ENCODE measurements around the gene PTPRR.
A peak's percentile ranks its signal among the peaks of the same experiment; 100 is the strongest.

The PTPRR gene

DNA sequence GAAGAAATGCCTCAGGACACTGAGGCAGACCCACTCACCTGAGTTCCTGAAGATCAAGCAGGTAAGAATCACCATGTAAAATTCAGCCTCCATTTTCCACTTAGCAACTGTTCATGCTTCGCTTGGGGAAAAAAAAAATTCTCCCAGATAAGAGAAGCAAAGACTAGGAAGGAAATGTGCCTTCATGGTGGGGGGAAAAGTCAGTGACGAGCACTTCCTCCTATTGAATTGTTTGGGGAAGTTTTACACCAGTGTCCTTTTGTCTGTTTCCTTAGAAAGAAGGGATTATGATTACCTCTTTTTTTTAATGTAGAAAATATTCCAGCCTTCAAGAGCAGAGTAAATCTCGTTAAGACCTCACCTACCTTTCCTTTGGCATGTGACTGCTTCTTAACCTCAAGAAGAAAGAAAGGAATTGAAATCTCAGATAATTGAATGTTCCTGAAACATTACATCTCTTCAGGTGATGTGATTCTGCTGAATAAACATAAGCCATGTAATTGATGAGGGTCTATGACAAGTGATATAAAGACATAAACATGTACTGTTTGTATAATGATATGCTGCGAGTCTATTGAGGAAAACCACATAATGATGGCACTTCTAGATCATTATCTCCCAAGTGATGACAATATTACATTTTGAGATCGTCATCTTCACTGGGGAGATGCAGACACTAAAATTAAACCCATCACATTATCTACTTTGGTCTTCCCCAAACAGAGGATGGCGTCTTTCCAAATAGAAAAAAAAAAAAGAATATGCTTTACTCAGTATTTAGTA, 283.0 kb downstream of the PTPRR start, which contains the start of gene PTPRB:
Gene PTPRB (minus strand): TSS at position 127 of the 783 bp plus-strand sequence. CDS start 34 bp downstream, at position 93.
- no peak for DNase-seq

DNA sequence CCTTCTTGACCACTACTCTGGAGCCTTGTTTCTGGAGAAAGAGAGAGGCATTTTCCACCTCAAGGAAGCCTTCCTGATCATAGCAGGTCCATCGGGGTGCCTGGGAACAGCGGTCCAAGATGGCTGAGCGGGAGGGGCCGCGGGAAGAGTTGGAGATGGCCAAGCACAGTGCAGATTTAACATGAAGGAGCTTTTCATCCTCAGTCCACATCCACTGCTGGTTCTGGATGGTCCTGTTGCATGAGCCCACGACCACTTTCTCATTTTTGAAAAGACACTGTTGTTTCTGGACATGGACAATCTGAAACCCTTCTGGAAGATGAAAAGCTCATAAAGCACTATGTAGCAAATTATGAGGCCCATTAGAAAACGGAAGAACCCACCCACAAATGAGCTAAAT, 284.8 kb downstream of the PTPRR start:
- no peak for DNase-seq

DNA sequence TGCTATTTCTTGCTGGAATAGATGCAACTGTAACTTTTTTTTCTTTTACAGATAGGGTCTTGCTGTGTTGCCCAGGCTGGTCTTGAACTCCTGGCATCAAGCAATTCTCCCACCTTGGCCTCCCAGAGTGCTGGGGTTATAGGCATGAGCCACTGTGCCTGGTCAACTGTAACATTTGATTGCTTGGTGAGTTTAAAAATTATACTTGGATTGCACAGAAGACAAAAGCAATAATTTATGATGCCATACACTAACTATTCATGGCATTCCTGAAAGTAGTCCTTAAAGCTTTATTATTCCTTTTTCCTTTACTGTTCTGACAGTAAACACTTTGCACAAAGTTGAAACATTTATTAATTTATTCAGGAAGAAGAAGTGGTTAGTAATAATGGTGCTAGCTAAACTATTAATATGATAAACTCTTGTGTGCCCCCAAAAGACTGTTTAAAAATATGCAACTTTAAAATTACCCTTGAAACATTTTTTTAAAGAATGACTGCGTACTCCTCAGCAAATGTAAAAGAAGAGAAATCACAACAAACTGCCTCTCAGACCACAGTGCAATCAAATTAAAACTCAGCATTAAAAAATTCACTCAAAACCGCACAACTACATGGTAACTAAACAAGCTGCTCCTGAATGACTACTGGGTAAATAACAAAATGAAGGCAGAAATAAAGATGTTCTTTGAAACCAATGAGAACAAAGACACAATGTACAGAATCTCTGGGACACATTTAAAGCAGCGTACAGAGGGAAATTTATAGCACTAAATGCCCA, 291.6 kb downstream of the PTPRR start:
- DNase-seq: no peak

DNA sequence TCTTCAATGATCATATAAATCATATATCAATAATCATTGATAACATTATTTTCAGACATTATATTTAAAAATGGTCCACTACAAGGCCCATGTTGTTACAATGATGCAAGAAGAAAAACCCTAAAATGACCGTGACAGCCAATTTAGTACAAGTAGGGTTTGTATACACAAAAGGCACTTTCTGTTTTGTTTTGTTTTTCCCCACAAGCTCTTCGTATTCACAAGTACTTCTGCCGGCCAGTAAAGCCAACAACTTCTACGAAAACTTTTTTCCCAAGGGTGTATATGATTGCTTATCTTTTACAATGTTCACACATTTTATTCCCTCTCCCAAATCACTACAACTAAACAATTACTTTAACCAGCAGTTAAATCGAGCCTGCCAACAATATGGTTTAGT, 292.9 kb downstream of the PTPRR start:
- no peak for DNase-seq

DNA sequence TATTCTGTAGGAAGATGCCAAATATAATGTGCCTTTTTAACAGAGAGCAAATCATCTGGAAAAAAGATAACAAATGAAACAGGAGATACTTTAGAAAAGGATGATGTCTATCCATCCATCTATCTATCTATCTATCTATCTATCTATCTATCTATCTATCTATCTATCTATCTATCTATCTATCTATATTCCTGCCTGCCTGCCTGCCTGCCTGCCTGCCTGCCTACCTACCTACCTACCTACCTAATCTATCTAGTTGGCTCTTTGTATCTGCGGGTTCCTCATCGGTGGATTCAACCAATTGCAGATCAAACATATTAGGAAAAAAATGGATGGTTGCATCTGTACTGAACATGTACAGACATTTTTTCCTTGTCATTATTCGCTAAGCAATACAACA, 294.4 kb downstream of the PTPRR start:
- no peak for DNase-seq

DNA sequence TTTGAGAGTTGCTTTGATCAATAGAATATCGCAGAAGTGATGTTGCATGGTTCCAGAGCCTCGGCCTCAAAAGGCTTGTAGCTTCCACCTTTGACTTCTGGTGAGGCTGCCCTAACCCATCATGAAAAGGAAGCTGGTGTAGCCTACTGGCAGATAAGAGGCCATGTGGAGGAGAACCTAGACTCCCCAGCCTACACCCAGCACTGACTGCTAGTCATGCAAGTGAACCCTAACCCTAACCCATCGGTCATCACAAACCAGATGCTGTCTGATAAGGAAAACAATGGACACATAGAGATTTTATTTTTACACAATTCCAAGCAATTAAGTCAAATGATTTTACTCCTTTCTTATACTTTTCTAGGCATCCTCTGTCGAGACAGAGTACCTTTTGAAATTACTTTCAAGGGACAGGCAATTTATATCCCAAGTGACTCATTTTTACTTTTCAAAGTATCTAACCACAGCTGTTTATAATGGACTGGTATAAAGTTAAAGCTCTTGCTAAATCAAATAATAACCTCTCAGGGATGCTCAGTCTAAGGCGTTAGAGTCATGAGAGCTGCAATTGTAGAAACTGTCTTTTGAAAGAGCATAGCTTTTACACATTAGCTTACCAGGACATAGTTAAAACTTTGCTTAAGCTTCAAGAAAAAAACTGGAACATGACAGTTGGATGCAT, 300.9 kb downstream of the PTPRR start:
- DNase-seq: no peak

DNA sequence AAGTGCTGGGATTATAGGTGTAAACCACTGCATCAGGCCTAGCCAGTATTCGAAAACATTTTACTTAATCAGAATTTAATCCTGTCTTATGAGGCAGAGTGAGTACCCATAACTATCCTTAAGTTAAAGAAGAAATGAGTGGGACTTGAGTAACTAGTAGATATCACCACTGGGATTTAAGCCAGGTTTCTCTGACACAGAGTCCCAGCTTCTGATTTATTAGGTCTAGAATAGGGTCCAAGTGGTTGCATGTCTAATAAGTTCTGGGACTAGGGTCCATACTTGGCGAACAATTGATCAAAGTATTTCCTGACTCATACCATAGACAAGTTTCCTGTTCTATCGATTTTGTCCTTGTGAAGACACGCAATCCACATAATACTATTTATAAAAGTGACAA, 302.2 kb downstream of the PTPRR start:
- DNase-seq: no peak

DNA sequence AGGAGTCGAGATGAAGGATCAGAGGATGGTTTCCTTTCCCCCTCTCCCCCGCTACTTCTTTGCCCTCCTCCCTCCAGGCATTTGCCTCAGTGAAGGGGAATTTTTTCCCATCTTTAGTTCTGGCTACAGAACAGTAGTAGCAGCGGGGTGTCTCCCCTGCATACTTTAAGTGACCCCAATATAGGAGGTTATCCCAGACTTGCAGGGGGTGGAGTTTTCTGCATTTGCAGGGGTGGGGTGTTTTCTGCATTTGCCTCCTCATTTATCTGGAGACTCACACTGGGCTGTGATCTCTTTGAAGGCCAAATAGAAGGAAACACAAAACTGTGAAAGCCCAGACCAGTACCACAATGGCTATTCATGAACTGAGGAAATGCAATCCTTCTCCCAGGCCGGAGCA, 303.1 kb downstream of the PTPRR start:
- no peak for DNase-seq

DNA sequence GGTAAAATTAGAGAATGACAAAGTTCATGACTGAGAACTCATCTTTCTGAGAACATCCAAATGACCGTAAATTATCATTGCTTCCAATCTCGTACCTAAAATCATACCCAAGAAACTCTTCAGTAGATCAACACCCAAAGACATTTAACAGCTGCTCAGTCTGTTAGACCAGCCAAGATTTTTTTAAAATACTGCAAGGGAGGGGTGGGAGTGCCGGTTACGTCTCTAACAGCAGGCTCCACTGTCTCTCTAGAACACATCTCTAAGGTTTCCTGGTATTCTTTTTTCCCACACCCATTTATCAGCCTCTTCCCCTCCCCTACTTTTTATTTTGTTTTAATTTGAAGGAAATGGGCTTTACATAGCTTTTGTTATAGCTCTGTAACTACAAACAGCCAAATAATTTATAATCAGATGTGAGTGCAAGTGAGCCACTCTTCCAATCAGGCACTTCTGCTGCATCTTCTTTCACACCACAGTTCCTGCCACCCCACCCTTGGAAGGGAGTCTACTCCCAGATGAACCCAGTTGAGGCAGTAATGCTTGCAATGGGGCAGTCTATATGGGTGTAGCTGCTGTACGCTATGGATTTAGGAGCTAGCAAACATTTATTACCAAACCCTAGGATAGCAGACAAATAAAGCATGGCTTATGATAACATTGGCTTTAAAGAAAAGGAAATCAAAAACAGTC, 305.2 kb downstream of the PTPRR start:
- no peak for DNase-seq

DNA sequence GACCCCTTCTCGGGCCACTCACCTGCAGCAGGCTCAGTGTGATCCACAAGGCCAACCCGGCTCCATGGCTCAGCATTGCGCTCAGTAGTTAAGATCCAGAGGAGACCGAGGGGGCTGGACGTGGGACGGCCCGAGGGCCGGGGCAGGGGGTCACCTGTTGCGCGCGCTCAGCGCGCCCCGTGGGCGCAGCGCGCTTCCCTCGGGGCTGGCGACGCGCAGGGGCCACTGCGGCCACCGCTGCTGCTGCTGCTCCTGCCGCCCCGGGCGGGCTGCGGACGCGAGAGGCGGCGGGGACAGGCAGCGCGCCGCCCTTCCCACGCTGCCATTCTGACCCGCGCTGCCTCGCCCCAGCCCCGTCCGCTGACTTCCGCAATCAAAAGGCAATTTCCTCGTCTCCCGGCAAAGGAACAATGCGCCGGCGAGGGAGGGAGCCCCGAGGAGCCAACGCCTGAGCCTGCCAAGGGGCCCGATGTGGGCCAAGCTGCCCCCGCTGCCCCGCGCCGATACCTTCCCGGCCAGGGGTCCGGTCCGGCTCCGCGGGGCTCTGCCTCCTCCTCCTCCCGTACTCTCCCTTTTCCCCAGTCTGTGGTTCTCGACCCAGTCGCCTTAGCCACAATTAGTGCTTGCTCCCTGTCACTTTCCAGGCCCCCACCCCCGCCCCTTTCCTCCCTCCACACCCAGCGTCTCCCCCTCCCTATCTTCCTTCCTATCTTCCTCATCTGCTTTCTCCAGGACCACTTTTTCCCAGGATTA, 310.6 kb downstream of the PTPRR start:
- no peak for DNase-seq

DNA sequence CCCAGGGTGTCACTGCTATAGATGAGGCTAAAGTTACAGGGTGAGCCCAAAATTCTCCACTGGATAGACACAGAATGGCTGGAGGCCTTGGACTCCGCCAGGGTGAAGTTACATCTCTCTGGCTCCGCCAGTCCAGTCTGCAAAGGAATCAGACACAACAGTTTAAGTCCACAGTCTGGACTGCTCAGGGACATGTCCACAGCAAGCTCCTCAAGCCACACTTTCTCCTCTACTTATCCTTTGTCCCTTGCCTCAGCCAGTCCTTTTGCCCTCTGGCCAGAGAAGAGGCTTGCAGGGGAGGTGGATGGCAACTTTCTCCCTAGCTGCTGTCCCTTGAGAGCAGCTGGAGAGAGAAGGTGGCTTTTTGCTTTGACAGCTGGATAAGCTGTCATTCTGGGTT, 311.3 kb downstream of the PTPRR start:
- DNase-seq: no peak

DNA sequence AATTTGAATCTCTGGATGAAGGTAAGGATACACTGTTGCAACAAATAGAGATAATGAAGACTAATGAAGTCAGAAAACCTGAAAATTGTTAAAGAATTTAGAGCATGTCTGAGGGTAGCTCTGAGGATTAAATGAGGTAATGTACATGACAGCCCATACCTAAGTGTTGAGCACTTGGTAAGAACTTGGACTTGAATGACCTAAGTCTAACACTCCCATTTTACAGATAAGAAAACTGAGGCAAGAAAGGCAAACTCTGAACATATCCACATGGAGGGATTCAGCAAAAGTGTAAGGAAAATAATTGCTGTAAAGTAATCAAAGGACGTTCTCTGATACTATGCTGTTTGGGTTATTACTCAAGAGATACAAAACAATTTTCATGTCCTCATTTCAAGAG, 312.4 kb downstream of the PTPRR start:
- no peak for DNase-seq

DNA sequence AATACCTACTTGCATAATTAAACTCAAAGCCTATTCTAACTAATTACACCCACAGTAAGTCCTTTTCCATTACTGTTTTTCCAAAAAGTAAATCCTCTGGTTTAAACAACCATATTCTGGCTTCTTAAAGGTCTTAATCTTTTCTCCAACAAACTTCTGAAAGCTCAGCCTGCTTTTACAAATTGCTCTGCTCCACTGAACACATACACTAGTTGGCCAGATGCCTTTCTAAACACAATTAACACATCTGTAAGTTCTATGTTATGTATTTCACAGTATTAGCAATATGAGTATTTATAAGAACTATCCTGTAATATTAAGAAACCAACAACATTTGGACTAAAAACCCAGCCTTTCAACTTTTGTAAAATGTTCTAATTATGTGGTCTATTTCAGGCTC, 313.4 kb downstream of the PTPRR start:
- DNase-seq: no peak

DNA sequence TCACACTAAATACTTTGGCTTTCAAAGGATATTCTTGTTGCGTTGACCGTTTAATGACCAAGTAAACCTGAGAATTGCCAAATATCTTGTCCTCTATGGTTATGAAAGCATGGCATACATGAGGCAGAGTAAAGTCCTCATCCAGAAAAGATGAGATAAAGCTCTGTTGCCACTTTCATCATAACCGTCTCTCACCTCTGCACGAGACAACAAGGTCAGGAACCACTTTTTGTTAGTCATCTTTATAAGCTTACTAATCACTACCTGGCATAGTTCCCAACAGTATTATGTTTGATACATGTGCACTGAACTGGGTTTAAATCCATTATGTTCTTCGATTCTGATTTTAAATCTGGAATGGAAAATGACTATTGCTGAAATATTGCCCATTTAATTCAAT, 314.6 kb downstream of the PTPRR start:
- DNase-seq: no peak

DNA sequence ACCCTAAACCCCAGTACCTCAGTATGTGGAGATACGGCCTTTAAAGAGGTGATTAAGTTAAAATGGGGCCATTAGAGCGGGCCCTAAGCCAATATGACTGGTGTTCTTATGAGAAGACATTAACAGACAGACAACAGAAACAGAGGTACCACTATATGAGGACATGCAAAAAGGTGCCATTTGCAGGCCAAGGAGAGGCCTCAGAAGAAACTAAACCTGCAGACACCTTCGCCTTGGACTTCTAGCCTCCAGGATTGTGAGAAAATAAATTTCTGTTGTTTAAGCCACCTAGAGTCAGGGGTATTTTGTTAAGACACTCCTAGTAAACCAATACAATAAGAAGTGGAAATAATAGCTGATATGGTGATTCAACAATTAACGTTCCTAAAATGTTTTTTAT, 315.9 kb downstream of the PTPRR start:
- DNase-seq: no peak

DNA sequence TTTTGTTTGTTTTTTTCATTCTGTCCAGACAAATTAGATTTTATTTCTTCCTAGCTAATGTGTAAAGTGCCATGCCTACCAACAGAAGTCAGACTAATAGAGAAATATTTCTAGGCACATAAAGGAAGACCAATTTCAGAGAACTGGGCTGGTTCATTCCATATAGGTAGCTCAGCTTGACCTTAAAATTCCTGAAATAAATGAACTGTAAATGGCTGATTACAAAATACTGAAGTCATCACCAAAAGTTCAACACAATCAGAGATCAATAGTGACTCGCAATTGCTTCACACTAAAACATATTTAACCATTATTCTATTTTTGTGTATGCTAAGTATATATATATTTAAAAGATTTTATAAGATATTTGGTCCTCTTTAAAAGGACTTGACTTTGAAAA, 317.5 kb downstream of the PTPRR start:
- no peak for DNase-seq

DNA sequence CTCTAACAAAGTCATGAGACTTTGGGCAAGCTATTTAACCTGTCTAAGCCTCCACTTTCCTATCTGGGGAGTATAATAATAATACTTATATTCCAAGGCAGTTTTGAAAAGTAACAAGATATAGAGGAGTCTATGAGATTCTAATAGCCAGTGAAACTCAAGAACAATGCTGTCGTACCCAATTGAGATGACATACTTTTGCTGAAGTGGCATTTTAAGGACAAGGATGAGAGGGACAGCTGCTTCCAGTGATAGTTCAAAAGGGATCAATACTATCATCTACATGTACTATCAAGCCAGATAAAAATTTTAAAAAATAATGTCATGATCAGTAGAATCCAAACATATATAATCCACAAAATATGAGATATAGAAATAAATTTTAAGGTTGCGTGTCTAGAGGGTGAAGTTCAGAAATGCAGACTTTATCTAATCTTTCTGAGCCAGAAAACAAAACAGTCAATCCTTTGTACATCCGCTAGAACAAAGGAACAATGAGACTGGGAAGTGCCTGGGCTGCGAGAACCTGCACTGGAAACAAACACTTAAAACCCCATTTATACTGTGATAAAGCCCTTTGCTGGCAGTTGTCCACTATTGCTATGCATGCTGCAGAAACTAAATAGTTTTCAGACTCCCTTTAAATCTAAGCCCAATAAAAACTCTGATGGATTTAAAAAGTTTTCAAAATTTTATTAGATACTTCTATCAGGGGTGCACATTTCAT, 321.9 kb downstream of the PTPRR start:
- no peak for DNase-seq

DNA sequence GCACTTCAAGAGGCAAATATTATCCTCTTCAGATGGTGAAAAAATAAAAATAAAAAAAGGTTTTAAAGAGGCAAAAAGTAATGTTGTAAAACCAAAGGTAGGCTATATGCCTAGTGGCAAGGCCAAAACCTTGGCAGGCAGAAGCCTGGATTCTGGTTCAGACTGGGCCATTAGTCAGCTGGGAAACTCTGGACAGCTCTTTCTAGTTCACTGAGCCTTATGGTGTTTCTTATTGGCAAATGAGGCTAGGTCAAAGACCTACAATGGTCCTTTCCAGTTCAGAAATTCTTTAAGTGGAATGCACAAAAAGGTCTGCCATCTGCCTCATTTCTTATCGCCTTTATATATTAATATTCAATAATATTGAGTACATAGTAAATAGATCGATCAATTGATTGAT, 327.9 kb downstream of the PTPRR start:
- DNase-seq: no peak

DNA sequence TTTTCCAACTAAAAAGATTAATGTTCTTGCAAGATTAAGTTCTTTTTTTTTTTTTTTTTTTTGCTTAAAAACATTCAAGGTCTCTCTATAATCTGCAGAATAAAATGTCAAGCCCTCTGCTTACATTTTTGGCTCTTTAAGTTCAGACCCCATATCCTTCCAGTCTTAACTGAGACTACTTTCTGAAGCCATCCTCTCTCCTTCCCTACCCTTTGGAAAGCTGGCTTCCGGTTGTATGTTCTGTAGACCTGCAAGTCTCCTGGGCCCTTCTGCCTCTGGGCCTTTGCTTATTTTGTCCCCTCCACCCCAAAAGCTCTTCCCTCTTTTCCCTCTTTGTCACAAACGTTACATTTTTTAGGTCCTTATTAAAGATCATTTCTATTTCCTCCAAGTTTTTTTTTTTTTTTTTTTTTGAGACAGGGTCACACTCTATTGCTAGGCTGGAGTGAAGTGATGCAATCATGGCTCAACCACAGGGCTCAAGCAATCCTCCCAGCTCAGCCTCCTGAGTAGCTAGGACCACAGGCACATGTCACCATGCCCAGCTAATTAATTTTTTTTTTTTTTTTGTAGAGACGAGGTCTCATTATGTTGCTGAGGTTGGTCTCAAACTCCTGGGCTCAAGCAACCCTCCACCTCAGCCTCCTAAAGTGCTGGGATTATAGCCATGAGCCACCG, 329.9 kb downstream of the PTPRR start:
- no peak for DNase-seq

DNA sequence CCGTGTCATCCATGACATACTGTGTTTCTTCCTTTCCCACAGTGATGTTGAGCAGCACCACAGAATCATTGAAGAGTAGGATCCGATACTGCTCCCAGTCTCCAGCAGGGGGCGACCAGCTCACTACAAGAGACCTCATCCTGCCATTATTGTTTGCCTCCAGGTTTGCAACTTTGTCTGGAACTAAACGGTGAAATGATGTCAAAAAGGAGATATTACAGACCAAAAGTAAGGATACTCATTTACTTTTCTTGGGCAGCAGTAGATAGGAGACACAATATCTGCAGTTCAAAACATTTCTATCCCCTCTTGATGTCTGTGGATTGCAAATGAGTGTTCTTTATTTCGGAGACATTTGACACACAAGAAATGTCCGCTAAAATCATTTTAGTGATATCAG, 330.5 kb downstream of the PTPRR start:
- DNase-seq: peak in 2 of 4 experiments; percentile 6 to 13

Data from activated naive CD4-positive, alpha-beta T cell (primary cell).